HEK293T (cell line): ENCODE data around the gene BEAN1.

Source experiments
- CTCF ChIA-PET: fragments of 350-600 bp; formaldehyde crosslinking; extraction: SDS; loops from one replicate; lab custom pipeline; 2021; ENCODE audit warnings: antibody characterized with exemption, inconsistent platforms; lab: Yijun Ruan, JAX
- POLR2A ChIA-PET: fragments of 350-600 bp; formaldehyde crosslinking; extraction: SDS; loops from one replicate; lab custom pipeline; 2020; ENCODE audit warnings: antibody characterized with exemption, inconsistent platforms; lab: Yijun Ruan, JAX
- DNase-seq: peaks from one replicate; pipeline ENCODE4 v3.0.0; 2012; ENCODE audit warnings: mixed read lengths; ENCODE audit errors: extremely low spot score
- ARNT ChIP-seq: fragments of 450-650 bp; IDR thresholded peaks from 2 replicates; pipeline ENCODE4 v1.6.1; 2017; ENCODE audit warnings: mild to moderate bottlenecking
- BHLHE40 ChIP-seq: fragments of 450-650 bp; IDR thresholded peaks from 2 replicates; pipeline ENCODE4 v1.6.1; 2016; ENCODE audit warnings: mild to moderate bottlenecking, moderate library complexity, borderline replicate concordance
- CTBP1 ChIP-seq: fragments of 450-650 bp; IDR thresholded peaks from 2 replicates; pipeline ENCODE4 v1.6.1; 2016; ENCODE audit warnings: borderline replicate concordance
- ELF4 ChIP-seq: fragments of 450-650 bp; IDR thresholded peaks from 2 replicates; pipeline ENCODE4 v1.6.1; 2017; ENCODE audit warnings: antibody characterized with exemption
- FOXA1 ChIP-seq: fragments of 450-650 bp; IDR thresholded peaks from 2 replicates; pipeline ENCODE4 v1.6.1; 2016; ENCODE audit warnings: mild to moderate bottlenecking
- FOXK2 ChIP-seq: fragments of 450-650 bp; IDR thresholded peaks from 2 replicates; pipeline ENCODE4 v1.6.1; 2016; ENCODE audit warnings: mild to moderate bottlenecking
- FOXM1 ChIP-seq: fragments of 450-650 bp; IDR thresholded peaks from 2 replicates; pipeline ENCODE4 v1.6.1; 2017; ENCODE audit warnings: mild to moderate bottlenecking, borderline replicate concordance
- HDGF ChIP-seq: fragments of 450-650 bp; IDR thresholded peaks from 2 replicates; pipeline ENCODE4 v1.6.1; 2017; ENCODE audit warnings: antibody characterized with exemption, borderline replicate concordance
- L3MBTL2 ChIP-seq: fragments of 450-650 bp; conservative IDR thresholded peaks from 2 replicates; pipeline ENCODE4 v1.6.1; 2016; ENCODE audit warnings: mild to moderate bottlenecking
- LEF1 ChIP-seq: fragments of 450-650 bp; IDR thresholded peaks from 2 replicates; pipeline ENCODE4 v1.6.1; 2017; ENCODE audit warnings: mild to moderate bottlenecking, borderline replicate concordance
- NFRKB ChIP-seq: fragments of 450-650 bp; IDR thresholded peaks from 2 replicates; pipeline ENCODE4 v1.6.1; 2016; ENCODE audit warnings: mild to moderate bottlenecking, moderate library complexity
- SP1 ChIP-seq: fragments of 450-650 bp; IDR thresholded peaks from 2 replicates; pipeline ENCODE4 v1.6.1; 2017
- SUZ12 ChIP-seq: fragments of 450-650 bp; IDR thresholded peaks from 2 replicates; pipeline ENCODE4 v1.6.1; 2016; ENCODE audit warnings: mild to moderate bottlenecking
- TARDBP ChIP-seq: fragments of 450-650 bp; IDR thresholded peaks from 2 replicates; pipeline ENCODE4 v1.6.1; 2016
- ZNF384 ChIP-seq: fragments of 450-650 bp; IDR thresholded peaks from 2 replicates; pipeline ENCODE4 v1.6.1; 2016
- TF ChIP-seq, protein P1 (sequence below): fragments of 450-650 bp; IDR thresholded peaks from 2 replicates; pipeline ENCODE4 v1.6.1; 2016

Gene BEAN1

GRCh38 chr16:66438536-66438935 is 11.4 kb downstream of the BEAN1 start:
- DNase-seq: no peak
- ChIA-PET CTCF (no interaction called here), POLR2A (no interaction called here)
- TF ChIP-seq SP1 (no peak), NFRKB (no peak), L3MBTL2 (no peak), TARDBP (no peak), FOXK2 (no peak), ELF4 (no peak), ARNT (no peak), SUZ12 (no peak), HDGF (no peak), FOXA1 (no peak)
- TF ChIP-seq, protein P1, sequence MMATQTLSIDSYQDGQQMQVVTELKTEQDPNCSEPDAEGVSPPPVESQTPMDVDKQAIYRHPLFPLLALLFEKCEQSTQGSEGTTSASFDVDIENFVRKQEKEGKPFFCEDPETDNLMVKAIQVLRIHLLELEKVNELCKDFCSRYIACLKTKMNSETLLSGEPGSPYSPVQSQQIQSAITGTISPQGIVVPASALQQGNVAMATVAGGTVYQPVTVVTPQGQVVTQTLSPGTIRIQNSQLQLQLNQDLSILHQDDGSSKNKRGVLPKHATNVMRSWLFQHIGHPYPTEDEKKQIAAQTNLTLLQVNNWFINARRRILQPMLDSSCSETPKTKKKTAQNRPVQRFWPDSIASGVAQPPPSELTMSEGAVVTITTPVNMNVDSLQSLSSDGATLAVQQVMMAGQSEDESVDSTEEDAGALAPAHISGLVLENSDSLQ: no peak

GRCh38 chr16:66439051-66439730 is 12.1 kb downstream of the BEAN1 start:
- POLR2A ChIA-PET: no interaction called here
- DNase-seq: no peak
- CTCF ChIA-PET: interaction anchor here (0.6 kb wide), 1 partner anchor 68 kb away, joined by 3 read pairs; no protein-coding TSS in a partner anchor
- TF ChIP-seq LEF1: no peak

GRCh38 chr16:66440271-66440802 is 13.2 kb downstream of the BEAN1 start:
- TF ChIP-seq NFRKB (no peak), CTBP1 (no peak), BHLHE40 (no peak)
- POLR2A ChIA-PET: no interaction called here
- DNase-seq: no peak
- CTCF ChIA-PET: no interaction called here

- CTCF ChIA-PET: no interaction called here
- DNase-seq: no peak
Measured at GRCh38 chr16:66440970-66441369, 13.9 kb downstream of the BEAN1 start.

DNA sequence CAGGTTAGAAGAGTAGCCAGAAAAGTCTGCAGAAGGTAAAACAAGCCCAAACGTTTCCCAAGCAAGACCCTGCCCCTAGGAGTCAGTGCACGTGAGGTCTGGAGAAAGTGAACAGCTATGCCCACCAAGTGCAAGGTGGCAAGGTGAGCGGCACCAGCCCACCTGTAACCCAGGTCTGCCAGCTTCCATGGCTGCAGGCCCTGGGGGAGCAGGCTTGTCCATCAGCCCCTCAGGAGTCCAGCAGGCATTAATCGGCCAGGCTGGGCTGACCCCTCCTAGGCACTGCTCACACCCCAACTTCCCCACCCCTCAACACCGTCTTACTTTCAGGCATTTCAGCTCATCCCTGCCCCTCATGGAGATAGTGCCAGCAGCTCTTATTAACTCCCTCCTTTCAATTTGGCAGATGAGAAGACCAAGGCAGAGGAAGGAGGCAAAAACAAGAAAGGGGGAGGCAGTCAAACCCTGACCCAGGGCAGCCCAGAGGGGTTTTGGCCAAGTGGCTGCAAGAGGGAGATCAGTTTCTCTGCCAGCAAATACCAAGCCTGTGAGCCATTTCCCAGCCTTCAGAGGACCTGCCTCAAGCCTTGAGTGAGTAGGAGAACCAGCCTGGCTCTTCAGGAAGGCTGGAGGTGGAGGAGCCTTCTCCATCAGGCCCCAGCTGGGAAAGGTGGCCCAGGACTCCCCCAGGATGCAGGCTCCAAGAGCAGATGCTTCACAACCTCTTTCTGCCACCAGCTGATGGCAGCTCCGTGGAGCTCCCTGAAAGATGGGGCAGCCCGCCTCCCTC is 14.7 kb downstream of the BEAN1 start:
- ChIA-PET CTCF (no interaction called here), POLR2A (no interaction called here)
- no peak for DNase-seq
- TF ChIP-seq FOXM1 (no peak), ZNF384 (no peak), BHLHE40 (no peak), FOXK2 (no peak), TARDBP (no peak), SUZ12 (no peak), SP1 (no peak), HDGF (no peak)
- TF ChIP-seq, protein P1: no peak

More at GRCh38 chr16:66440970-66441369, 13.9 kb downstream of the BEAN1 start:
- TF ChIP-seq HDGF (no peak), ARNT (no peak), SUZ12 (no peak), ZNF384 (no peak)
- POLR2A ChIA-PET: no interaction called here

- POLR2A ChIA-PET: no interaction called here
- no peak for TF ChIP-seq SP1
- TF ChIP-seq ARNT: no peak
- no peak for TF ChIP-seq SUZ12
- no peak for TF ChIP-seq FOXA1
- CTCF ChIA-PET: interaction anchor here (0.7 kb wide), 1 partner anchor 17 kb away, joined by 3 read pairs; no protein-coding TSS in a partner anchor
Measured at GRCh38 chr16:66442502-66443268, 15.6 kb downstream of the BEAN1 start.

GRCh38 chr16:66443269-66443652 is 16.2 kb downstream of the BEAN1 start:
- POLR2A ChIA-PET: no interaction called here
- TF ChIP-seq NFRKB (no peak), CTBP1 (no peak), FOXA1 (no peak), ARNT (no peak), ELF4 (no peak), FOXK2 (no peak), L3MBTL2 (no peak), FOXM1 (no peak), ZNF384 (no peak), SUZ12 (no peak), SP1 (no peak), TARDBP (no peak), BHLHE40 (no peak), HDGF (no peak), LEF1 (no peak)
- TF ChIP-seq, protein P1: no peak
- DNase-seq: no peak
- CTCF ChIA-PET: interaction anchor here (0.6 to 0.7 kb wide), 2 partner anchors 18 to 295 kb away, joined by 3 read pairs; no protein-coding TSS in a partner anchor

More at GRCh38 chr16:66442502-66443268, 15.6 kb downstream of the BEAN1 start:
- DNase-seq: no peak
